Coronary artery (tissue), 2 donors: ENCODE results near the gene TRIM15.

Experiments used
- DNase-seq: peaks from one replicate; pipeline ENCODE4 v3.0.0-alpha.2; 2017; ENCODE audit warnings: low spot score
- H3K27ac ChIP-seq, 2 donors: fragments of 200-600 bp; sonication (generic); one replicate each; pipeline ENCODE4 v1.5.1; 2016 to 2019
- H3K4me3 ChIP-seq: fragments of 200-600 bp; sonication (generic); 2 replicates; pipeline ENCODE4 v1.5.1; 2016; ENCODE audit warnings: mild to moderate bottlenecking, moderate library complexity
- TF ChIP-seq, protein P1 (sequence below): fragments of 200-600 bp; sonication (generic); IDR thresholded peaks from one replicate; pipeline ENCODE4 v1.5.1; 2019; ENCODE audit warnings: antibody characterized with exemption

The TRIM15 gene

DNA sequence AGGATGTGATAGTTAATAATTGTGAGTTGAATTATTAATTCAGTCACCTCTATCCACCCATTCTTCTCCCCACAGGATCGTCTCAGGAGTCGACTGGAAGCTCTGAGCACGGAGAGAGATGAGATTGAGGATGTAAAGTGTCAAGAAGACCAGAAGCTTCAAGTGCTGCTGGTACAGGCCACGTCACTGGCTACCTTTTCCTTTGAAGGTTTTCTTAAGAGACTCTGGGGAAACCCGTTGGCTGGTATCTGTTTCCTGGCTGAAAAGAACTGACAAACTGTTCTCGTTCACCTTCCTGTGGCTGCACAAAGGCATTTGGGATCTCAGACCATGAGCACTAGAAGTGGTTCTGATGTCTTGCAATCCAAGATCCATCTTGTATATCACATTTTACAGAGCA is 3.8 kb downstream of the TRIM15 start:
- TF ChIP-seq, protein P1, sequence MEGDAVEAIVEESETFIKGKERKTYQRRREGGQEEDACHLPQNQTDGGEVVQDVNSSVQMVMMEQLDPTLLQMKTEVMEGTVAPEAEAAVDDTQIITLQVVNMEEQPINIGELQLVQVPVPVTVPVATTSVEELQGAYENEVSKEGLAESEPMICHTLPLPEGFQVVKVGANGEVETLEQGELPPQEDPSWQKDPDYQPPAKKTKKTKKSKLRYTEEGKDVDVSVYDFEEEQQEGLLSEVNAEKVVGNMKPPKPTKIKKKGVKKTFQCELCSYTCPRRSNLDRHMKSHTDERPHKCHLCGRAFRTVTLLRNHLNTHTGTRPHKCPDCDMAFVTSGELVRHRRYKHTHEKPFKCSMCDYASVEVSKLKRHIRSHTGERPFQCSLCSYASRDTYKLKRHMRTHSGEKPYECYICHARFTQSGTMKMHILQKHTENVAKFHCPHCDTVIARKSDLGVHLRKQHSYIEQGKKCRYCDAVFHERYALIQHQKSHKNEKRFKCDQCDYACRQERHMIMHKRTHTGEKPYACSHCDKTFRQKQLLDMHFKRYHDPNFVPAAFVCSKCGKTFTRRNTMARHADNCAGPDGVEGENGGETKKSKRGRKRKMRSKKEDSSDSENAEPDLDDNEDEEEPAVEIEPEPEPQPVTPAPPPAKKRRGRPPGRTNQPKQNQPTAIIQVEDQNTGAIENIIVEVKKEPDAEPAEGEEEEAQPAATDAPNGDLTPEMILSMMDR: no peak
- Histone ChIP-seq H3K4me3 (no peak overlapping the region), H3K27ac (no peak overlapping the region)
- DNase-seq: no peak

- Histone ChIP-seq H3K27ac (no peak overlapping the region), H3K4me3 (no peak overlapping the region)
- TF ChIP-seq, protein P1: no peak
- no peak for DNase-seq
Measured at GRCh38 chr6:30168741-30169140, 5.4 kb downstream of the TRIM15 start.

DNA sequence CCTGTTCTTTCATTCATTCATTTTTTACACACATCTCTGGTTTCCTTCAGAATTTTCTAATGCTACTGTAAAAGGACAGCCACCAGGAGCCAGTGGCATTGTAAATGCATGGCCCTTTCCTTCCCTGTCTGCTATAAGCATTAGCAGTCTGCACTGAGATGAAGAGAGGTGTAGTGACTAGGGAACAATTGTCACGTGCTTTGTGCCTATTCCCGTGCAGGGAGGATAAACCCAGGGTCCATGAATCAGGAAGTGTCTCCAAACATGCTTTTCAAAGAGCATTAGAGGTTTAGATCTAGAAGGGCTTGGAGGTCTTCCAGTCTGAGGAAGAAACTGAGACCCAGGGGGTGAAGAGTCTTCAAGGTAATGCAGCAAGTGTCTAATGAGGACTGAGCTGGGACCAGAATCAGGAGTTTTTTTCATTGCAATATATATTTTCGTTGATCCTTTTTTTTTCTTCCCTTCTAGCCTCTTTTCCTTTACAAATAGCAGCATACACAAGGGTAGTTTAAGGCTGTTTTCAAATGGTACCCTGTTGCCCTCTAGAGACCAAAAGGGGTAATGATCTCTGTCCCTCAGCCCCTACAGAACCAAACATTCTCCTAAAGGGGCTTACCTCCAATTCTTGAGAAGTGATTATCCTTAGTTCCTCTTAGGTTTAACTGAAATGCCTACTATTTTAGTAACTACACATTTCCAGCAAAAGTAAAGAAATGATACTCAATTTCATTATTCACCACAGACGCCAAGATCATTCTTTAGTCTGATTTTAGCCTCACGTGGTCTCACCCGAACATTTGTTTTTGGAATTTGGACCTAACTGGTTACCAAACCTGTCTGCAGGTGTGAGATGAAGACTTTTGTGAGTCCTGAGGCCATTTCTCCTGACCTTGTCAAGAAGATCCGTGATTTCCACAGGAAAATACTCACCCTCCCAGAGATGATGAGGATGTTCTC is 6.6 kb downstream of the TRIM15 start:
- Histone ChIP-seq H3K27ac (no peak overlapping the region), H3K4me3 (no peak overlapping the region)
- no peak for DNase-seq
- TF ChIP-seq, protein P1: peak; percentile 19

GRCh38 chr6:30171677-30172471 is 8.5 kb downstream of the TRIM15 start:
- TF ChIP-seq, protein P1: no peak
- no peak overlapping the region for H3K27ac ChIP-seq
- peak overlapping the region; percentile 44 for H3K4me3 ChIP-seq
- DNase-seq: no peak

- TF ChIP-seq, protein P1: no peak
- H3K4me3 ChIP-seq: no peak overlapping the region
- no peak for DNase-seq
- no peak overlapping the region for H3K27ac ChIP-seq
Measured at GRCh38 chr6:30172681-30173080, 9.3 kb downstream of the TRIM15 start.

- Histone ChIP-seq H3K4me3 (no peak overlapping the region), H3K27ac (no peak overlapping the region)
- no peak for DNase-seq
- TF ChIP-seq, protein P1: no peak
Measured at GRCh38 chr6:30175765-30176164, 12.4 kb downstream of the TRIM15 start.
